CD4-positive, alpha-beta T cell treated with Interleukin-6 at 100 ng/mL for 8 hours (primary cell): ENCODE data around the gene WDR62.

Experiments
- DNase-seq: peaks from one replicate; pipeline ENCODE4 v3.0.0-alpha.2; 2020; ENCODE audit warnings: mixed read lengths, low spot score

The WDR62 gene

GRCh38 chr19:36079389-36079945, 24.8 kb downstream of the WDR62 start:
- no peak for DNase-seq

DNA sequence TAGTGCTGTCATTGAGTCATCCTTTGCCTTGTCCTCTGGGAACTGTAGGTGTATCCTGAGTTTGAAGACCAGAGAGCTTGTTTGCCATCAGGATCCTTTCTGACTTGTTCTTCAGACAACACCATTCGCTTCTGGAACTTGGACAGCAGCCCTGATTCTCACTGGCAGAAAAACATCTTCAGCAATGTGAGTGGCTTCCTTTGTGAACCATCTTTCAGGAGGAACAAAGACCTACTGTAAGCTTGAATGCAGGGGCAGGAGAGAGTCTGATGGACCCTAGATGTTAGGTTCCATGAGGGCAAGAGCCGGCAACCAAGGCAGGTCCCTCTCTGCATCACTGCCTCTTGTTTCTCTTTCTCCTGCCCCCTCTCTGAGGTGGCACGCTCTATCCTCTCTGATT, 26.7 kb downstream of the WDR62 start:
- no peak for DNase-seq

GRCh38 chr19:36081894-36082293, 27.2 kb downstream of the WDR62 start:
- no peak for DNase-seq

GRCh38 chr19:36082916-36083315, 28.2 kb downstream of the WDR62 start:
- DNase-seq = no peak

DNA sequence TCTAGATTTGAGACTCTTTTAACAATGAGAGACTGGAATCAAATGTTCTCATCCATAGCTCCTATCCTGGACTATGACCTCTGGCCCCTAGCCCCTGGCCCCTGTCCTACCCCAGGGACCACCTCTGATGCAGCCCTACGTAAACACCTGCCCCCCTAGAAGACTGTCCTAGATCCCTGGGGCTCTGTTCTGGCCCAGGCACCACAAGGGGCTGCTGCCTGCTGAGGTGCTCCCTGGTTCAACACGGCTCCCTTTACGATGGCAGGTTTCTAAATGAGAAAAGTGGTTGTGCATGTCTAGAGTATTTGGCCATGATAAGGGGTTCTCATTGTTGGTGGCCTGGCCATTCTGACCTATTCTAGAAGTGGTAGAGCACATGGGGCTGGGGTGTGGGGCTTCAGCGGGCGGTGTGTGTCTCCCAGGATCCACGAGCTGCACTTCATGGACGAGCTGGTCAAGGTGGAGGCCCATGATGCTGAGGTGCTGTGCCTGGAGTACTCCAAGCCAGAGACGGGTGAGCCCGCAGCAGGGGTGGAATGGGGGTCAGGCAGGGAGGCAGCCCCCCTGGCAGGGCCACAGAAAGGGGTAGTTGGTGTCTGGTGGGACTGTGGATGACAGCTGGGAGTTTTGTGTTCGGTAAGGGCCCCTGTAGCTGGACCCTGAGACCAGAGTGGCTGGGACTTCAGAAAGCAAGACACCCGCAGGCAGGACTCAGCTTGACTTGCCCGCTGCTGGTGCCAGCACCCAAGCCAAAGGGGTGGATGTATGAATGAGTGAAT, 29.7 kb downstream of the WDR62 start:
- DNase-seq = no peak

DNA sequence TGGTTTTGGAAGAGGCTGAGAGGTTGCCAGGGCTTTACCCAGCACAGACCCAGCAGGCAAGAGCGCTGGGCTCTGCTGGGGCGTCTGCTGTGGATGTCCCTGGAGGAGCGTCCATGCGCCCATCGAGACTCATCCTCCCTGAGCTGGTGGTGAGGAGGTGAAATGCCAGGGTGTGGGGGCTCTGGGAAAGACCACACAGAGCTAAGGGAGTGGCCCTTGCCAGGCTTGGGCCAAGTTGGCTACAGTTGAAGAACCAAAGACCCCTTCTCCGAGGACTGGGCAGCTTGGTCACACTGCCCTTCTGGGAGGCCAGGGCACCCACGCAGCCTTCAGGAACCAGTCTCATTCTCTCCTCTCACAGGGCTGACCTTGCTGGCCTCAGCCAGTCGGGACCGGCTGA, 31.6 kb downstream of the WDR62 start:
- DNase-seq = no peak

- DNase-seq = no peak
Measured at GRCh38 chr19:36089847-36090246, 35.1 kb downstream of the WDR62 start.

- no peak for DNase-seq
Measured at GRCh38 chr19:36090910-36091695, 36.4 kb downstream of the WDR62 start.

- DNase-seq = no peak
Measured at GRCh38 chr19:36092566-36092965, 37.9 kb downstream of the WDR62 start.

DNA sequence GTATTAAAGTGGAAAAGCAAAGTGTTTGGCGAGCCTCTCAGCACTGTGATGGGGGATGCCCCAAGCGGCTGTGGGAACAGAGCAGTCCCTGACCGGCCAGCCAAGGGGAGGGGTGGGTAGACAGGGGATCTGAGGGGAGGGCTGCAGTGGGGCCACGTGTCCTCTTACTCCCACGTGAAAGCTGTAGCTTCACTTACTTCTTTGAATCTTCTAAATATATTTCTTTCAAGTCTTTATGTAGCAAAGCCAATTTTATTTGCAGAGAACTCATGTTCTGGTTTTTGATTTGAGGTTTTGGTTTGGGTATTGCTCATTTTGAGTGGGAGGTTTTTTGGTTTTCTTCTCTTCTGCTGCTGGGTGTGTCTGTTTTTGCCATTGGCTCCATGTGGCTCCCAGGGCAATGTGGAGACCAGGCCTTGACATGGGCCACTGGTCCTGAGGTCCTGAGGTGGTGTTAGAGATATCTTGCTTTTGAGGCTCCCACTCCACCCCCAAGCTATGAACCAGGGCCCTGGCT, 38.5 kb downstream of the WDR62 start:
- DNase-seq = no peak

DNA sequence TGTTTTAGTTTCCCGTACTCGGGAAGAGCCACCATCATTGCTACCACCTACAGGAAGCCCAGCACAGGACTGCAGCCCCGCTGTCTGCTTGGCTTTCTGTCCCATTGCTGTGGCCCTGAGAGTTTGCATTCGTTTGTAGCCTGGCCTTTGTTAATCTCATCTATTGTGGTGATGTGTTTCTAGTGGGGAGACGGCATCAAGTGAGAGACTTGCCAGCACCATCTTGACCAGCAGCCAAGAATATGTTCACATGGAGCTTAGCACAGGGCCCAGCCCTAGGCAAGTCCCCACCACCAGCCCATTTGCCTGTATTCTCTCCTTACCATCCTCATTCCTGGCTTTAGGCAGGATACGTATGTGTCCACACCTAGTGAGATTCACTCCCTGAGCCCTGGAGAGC, 39.0 kb downstream of the WDR62 start:
- DNase-seq = no peak

GRCh38 chr19:36097036-36097435, 42.3 kb downstream of the WDR62 start:
- no peak for DNase-seq

GRCh38 chr19:36099166-36099785, 44.6 kb downstream of the WDR62 start:
- DNase-seq = no peak

DNA sequence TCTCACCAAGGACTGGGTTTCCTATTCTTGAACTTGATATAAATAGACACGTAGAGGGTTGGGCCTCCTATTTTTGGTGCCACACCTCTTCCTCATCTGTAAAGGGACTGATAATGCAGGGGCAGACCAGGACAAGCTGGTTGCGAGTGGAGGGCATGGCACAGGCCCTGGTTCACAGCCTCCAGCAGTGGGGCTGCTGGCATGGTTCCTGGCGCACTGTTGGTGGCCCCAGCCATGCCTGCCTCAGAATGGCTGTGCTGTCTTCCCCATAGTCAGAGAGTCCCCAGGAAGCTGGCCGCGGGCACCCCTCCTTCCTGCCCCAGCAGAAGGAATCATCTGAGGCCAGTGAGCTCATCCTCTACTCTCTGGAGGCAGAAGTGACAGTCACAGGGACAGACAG, 45.8 kb downstream of the WDR62 start:
- no peak for DNase-seq

- DNase-seq = no peak
Measured at GRCh38 chr19:36101550-36102327, 47.0 kb downstream of the WDR62 start.

- no peak for DNase-seq
Measured at GRCh38 chr19:36103040-36103626, 48.4 kb downstream of the WDR62 start.

- no peak for DNase-seq
Measured at GRCh38 chr19:36103842-36104552, 49.3 kb downstream of the WDR62 start.

- no peak for DNase-seq
Measured at GRCh38 chr19:36106441-36106840, 51.7 kb downstream of the WDR62 start.

- DNase-seq = no peak
Measured at GRCh38 chr19:36106991-36107390, 52.3 kb downstream of the WDR62 start.

DNA sequence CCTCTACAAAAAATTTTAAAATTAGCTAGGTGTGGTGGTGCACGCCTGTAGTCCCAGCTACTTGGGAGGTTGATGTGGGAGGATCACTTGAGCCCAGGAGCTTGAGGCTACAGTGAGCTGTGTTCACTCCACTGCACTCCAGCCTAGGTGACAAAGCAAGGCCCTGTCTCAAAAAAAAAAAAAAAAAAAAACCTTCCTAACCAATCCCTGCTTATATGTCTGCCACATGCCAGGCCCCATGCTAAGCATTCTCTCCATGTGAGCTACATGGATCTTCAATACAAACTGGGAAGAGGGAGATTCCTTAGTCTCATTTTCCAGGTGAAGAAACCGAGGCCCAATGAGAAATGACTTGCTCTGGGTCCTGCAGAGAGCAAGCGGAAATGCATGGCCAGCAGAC, 54.0 kb downstream of the WDR62 start:
- no peak for DNase-seq
